Measurements from ENCODE around the gene IGLL5. TPM values are rescaled to one million over a fixed set of nuclear protein-coding genes. Genes with fewer than 3 reads are reported as not detected.

Gene IGLL5
- total RNA-seq, 2 donors from 2014 or later, result 0.59 to 1.4 TPM

DNA sequence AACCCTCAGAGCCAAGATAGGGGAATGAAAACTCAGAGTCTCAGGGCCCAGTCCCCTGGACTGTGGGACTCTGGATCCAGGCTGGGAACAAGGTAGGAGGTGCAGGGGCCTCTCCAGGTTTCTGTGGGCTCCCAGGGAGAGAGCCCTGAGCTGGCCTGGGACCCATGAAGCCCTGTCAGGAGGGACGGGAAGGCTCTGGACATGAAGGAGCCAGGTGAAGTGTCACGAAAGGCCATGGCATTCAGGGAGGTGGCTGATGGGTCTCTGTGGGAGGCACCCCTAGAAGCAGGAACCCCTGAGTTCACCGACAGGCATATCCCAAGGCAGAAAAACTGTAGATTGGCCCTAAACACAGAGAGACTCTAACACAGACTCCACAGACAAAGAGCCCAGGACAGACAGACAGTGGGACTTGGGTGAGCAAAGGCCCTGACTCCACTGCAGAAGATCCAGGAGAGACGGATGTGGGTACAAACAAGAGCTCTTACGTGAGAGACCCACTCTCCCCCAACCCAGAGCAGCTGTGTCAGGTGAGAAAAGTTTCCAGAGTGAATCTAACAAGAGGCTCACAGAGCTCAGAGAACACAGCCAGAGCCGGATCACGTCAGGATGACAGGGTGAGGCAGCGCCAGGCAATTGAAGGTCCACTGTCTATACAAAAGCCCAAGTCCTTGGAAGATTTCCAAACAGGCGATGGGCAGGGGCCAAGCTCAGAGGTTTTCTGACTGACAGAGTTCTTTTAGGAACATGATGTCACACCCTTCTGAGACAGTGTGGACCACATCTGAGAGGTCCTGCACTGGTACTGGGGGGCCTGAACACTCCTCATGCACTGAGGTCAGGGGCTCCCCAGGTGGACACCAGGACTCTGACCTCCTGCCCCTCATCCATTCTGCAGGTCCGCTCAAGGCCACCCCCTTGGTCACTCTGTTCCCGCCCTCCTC lies 27.4 kb downstream of the IGLL5 start:
- no peaks in the 10 kb centered on the region for H3K36me3 ChIP-seq
- no peak for DNase-seq (ENCODE audit: low spot score)
- H3K27me3 ChIP-seq, result no peaks in the 10 kb centered on the region
- TF ChIP-seq, protein P1, sequence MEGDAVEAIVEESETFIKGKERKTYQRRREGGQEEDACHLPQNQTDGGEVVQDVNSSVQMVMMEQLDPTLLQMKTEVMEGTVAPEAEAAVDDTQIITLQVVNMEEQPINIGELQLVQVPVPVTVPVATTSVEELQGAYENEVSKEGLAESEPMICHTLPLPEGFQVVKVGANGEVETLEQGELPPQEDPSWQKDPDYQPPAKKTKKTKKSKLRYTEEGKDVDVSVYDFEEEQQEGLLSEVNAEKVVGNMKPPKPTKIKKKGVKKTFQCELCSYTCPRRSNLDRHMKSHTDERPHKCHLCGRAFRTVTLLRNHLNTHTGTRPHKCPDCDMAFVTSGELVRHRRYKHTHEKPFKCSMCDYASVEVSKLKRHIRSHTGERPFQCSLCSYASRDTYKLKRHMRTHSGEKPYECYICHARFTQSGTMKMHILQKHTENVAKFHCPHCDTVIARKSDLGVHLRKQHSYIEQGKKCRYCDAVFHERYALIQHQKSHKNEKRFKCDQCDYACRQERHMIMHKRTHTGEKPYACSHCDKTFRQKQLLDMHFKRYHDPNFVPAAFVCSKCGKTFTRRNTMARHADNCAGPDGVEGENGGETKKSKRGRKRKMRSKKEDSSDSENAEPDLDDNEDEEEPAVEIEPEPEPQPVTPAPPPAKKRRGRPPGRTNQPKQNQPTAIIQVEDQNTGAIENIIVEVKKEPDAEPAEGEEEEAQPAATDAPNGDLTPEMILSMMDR (IDR thresholded peaks at IDR 0.05), result no peak
- H3K27ac ChIP-seq, result no peak overlapping the region
- no peaks in the 10 kb centered on the region for H3K4me1 ChIP-seq
- H3K4me3 ChIP-seq, result no peak overlapping the region
- no peaks in the 10 kb centered on the region for H3K9me3 ChIP-seq

DNA sequence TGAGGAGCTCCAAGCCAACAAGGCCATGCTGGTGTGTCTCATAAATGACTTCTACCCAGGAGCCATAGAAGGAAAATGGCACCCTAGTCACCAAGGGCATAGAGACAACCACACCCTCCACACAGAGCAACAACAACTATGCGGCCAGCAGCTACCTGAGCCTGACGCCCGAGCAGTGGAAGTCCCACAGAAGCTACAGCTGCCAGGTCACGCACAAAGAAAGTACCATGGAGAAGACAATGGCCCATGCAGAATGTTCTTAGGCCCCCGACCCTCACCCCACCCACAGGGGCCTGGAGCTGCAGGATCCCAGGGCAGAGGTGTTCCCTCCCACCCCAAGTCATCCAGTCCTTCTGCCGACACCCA lies 28.0 kb downstream of the IGLL5 start:
- TF ChIP-seq, protein P1 (IDR thresholded peaks at IDR 0.05), result no peak
- Histone ChIP-seq H3K9me3 (no peaks in the 10 kb centered on the region), H3K36me3 (no peaks in the 10 kb centered on the region), H3K27me3 (no peaks in the 10 kb centered on the region), H3K4me3 (no peak overlapping the region), H3K27ac (no peak overlapping the region), H3K4me1 (no peaks in the 10 kb centered on the region)
- DNase-seq (ENCODE audit: low spot score), result no peak

DNA sequence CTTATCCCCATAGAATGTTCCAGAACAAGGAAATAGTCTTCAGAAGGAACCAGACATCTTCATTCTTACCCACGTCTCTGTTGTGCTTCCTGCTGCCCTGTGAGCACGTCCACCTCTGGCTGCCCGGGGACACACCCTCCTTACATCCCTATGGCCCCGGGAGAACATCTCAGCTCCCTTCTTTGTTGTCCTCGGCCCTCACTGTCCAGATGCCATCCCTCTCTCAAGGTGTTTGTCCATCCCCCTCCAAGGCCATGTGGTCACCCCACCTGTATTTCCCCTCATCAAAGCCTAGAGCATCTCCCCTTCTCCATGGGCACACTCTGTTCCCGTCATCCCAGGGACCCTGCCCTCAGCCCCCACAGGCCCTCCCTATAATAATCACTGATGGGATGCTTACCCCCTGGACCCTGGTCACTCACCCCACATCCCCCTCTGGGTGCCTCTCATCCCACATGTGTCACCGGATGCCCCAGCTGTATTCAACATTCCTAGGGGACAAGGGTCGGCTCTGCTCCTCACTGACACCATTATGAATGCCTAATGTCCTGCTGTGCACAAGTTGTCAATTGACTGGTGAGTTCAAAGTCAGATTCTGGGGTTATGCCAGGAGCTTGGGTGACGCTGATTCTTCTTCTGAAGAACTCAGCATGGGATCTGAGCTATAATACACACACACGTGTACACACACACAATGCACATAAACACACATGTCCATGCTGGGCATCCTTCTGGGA lies 28.8 kb downstream of the IGLL5 start:
- DNase-seq (ENCODE audit: low spot score), result no peak
- no peak overlapping the region for H3K4me3 ChIP-seq
- no peaks in the 10 kb centered on the region for H3K27me3 ChIP-seq
- H3K36me3 ChIP-seq, result no peaks in the 10 kb centered on the region
- TF ChIP-seq, protein P1 (IDR thresholded peaks at IDR 0.05), result no peak
- H3K9me3 ChIP-seq, result no peaks in the 10 kb centered on the region
- no peaks in the 10 kb centered on the region for H3K4me1 ChIP-seq
- no peak overlapping the region for H3K27ac ChIP-seq

DNA sequence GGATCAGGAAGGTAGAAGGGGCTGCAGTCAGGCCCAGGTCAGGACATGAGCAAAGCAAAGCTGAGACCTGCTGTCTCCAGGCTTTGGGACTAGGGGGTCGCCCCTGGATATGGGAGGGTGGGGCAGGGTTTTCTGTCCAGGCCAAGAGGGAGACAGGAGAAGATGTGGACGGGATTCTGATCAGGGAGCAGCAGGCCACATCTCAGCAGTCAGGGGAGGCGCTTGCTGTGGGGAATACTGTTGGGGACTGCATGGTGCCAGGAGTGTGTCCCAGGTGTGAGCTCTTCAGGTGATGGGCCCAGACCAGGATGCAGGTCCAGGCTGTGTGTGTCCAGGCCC lies 29.3 kb downstream of the IGLL5 start:
- Histone ChIP-seq H3K27me3 (no peaks in the 10 kb centered on the region), H3K36me3 (no peaks in the 10 kb centered on the region), H3K27ac (no peak overlapping the region), H3K9me3 (no peaks in the 10 kb centered on the region), H3K4me3 (no peak overlapping the region), H3K4me1 (no peaks in the 10 kb centered on the region)
- TF ChIP-seq, protein P1 (IDR thresholded peaks at IDR 0.05), result no peak
- DNase-seq (ENCODE audit: low spot score), result no peak

DNA sequence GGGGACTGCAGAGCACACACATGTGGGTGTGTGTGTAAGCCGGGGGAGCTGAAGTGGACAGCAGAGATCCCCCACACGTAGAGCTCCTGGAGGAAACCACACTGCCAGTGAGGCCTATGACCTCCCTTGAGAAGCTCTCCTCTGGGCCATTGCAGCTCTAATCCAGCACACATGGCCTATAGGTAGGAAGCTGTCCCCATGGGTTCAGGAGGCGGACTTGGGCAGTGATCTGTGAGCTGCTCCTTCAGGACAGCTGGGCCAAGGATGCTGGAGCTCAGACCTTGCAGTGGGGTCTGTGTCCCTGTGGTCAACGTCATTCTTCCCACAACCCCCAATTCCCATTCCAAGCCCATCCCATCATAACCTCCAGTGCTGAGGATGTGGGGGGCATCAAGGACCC lies 29.8 kb downstream of the IGLL5 start:
- no peak for DNase-seq (ENCODE audit: low spot score)
- Histone ChIP-seq H3K27me3 (no peaks in the 10 kb centered on the region), H3K27ac (no peak overlapping the region), H3K4me3 (no peak overlapping the region), H3K4me1 (no peaks in the 10 kb centered on the region), H3K36me3 (no peaks in the 10 kb centered on the region), H3K9me3 (no peaks in the 10 kb centered on the region)
- TF ChIP-seq, protein P1 (IDR thresholded peaks at IDR 0.05), result no peak

All from right atrium auricular region (tissue), 2 donors.